SH-SY5Y (cell line): ENCODE results near the gene GPR141.

Experiments used
- GATA2 ChIP-seq: IDR thresholded peaks from 2 replicates; pipeline ENCODE4 v1.6.1; 2011; ENCODE audit warnings: mild to moderate bottlenecking, low read depth, low read length
- GATA3 ChIP-seq: IDR thresholded peaks from 2 replicates; pipeline ENCODE4 v1.6.1; 2011; ENCODE audit warnings: low read depth, mild to moderate bottlenecking, low read length, moderate library complexity

GRCh38 chr7:37771801-37772200 lies 88.2 kb downstream of the GPR141 start:
- TF ChIP-seq GATA2 (no peak), GATA3 (no peak)
